ENCODE data around the gene RALGDS. TPM values are rescaled to one million over a fixed set of nuclear protein-coding genes. Genes with fewer than 3 reads are reported as not detected.

Gene RALGDS
- total RNA-seq, 1 donor from 2014 or later: 29.2 TPM

- no peaks in the 10 kb centered on the region for H3K27me3 Mint-ChIP-seq
- no peak for TF ChIP-seq CTCF (IDR thresholded peaks at IDR 0.05)
- H3K9me3 Mint-ChIP-seq: no peaks in the 10 kb centered on the region
- H3K36me3 Mint-ChIP-seq (ENCODE audit: low read depth): peaks cover 3% of the 10 kb centered on the region
- ChIA-PET POLR2A (interaction anchor here (1.7 to 8.7 kb wide), 2 partner anchors 14 to 26 kb away, joined by 5 to 89 read pairs; no protein-coding TSS in a partner anchor), CTCF (interaction anchor here (1.7 to 22.0 kb wide), 3 partner anchors 24 to 27 kb away, joined by 4 to 369 read pairs (median 20); no protein-coding TSS in a partner anchor)
- H3K4me3 Mint-ChIP-seq: peak overlapping the region; percentile 82
- H3K4me1 Mint-ChIP-seq: peaks cover 66% of the 10 kb centered on the region
- no peak overlapping the region for H3K27ac Mint-ChIP-seq
- intact Hi-C loops (cut with micrococcal nuclease): no loop called here
- no peak for ATAC-seq (ENCODE audit: low read depth)
- DNase-seq: no peak
These were observed 1.1 kb downstream of the RALGDS start for GRCh38 chr9:133119846-133120500.

- ChIA-PET CTCF (interaction anchor here (1.2 to 22.0 kb wide), 2 partner anchors 15 to 27 kb away, joined by 3 to 369 read pairs; no protein-coding TSS in a partner anchor), POLR2A (interaction anchor here (0.6 to 8.7 kb wide), 4 partner anchors 14 to 174 kb away, joined by 3 to 89 read pairs (median 5); partner anchors contain the start of gene GTF3C5)
- ATAC-seq (ENCODE audit: low read depth) (no peak), DNase-seq (no peak)
- peaks cover 67% of the 10 kb centered on the region for H3K4me1 Mint-ChIP-seq
- H3K9me3 Mint-ChIP-seq: no peaks in the 10 kb centered on the region
- intact Hi-C loops (cut with micrococcal nuclease): no loop called here
- TF ChIP-seq CTCF (IDR thresholded peaks at IDR 0.05): no peak
- H3K27ac Mint-ChIP-seq: peak overlapping the region; percentile 41
- peaks cover 3% of the 10 kb centered on the region for H3K36me3 Mint-ChIP-seq (ENCODE audit: low read depth)
- H3K27me3 Mint-ChIP-seq: no peaks in the 10 kb centered on the region
- H3K4me3 Mint-ChIP-seq: peak overlapping the region; percentile 55
These were observed 1.8 kb downstream of the RALGDS start for GRCh38 chr9:133119103-133119845.

DNA sequence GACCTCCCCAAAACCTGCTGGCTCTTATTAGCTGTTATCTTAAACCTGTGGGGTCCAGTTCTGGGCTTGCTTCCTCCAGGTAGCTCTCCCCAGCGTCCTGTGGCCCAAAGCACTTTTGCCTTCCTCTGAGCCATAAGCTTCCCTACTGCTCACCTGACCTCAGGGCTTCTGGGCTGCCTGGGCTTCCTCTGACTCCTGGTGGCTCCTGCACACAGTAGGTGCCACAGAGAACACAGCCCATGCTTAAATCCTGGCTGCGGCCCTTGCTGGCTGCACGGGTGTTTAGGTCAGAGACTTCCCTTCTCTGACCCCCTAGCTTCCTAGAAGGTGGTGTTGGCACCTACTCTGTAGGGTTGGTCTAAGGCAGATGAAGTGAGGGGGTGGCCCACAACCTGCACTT lies 2.5 kb downstream of the RALGDS start:
- no peak for TF ChIP-seq CTCF (IDR thresholded peaks at IDR 0.05)

DNA sequence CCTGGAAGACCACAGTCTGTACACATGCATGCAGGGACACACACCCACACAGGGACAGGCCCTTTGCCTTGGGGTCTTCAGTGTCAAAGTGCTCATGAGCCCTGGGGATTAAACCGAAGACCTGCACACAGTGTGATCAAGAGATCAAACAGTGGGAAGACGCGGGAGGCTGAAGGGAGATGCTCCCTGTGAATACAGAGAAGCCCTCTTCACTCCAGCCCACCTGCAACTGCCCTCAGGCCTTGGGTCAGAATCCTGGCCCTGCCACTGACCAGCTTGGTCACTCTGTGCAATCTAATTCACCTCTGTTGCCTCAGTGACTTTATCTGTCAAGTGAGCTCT lies 2.9 kb downstream of the RALGDS start:
- no peaks in the 10 kb centered on the region for H3K27me3 Mint-ChIP-seq
- peaks cover 72% of the 10 kb centered on the region for H3K4me1 Mint-ChIP-seq
- peaks cover 3% of the 10 kb centered on the region for H3K36me3 Mint-ChIP-seq (ENCODE audit: low read depth)

More for the DNA sequence above, 2.5 kb downstream of the RALGDS start:
- peaks cover 3% of the 10 kb centered on the region for H3K36me3 Mint-ChIP-seq (ENCODE audit: low read depth)
- POLR2A ChIA-PET: interaction anchor here (1.4 to 8.7 kb wide), 2 partner anchors 27 to 88 kb away, joined by 6 to 89 read pairs; partner anchors contain the start of gene GTF3C5
- ATAC-seq (ENCODE audit: low read depth): no peak
- H3K27ac Mint-ChIP-seq: peak overlapping the region; percentile 41
- no peaks in the 10 kb centered on the region for H3K9me3 Mint-ChIP-seq
- H3K4me3 Mint-ChIP-seq: peak overlapping the region; percentile 55
- no peak for DNase-seq
- CTCF ChIA-PET: interaction anchor here (1.2 to 22.0 kb wide), 2 partner anchors 15 to 28 kb away, joined by 3 to 369 read pairs; no protein-coding TSS in a partner anchor
- peaks cover 69% of the 10 kb centered on the region for H3K4me1 Mint-ChIP-seq
- H3K27me3 Mint-ChIP-seq: no peaks in the 10 kb centered on the region
- intact Hi-C loops (cut with micrococcal nuclease): no loop called here

More for the DNA sequence above, 2.9 kb downstream of the RALGDS start:
- no peak for ATAC-seq (ENCODE audit: low read depth)
- no peaks in the 10 kb centered on the region for H3K9me3 Mint-ChIP-seq
- ChIA-PET CTCF (interaction anchor here (1.2 to 22.0 kb wide), 2 partner anchors 14 to 28 kb away, joined by 3 to 369 read pairs; no protein-coding TSS in a partner anchor), POLR2A (interaction anchor here (1.4 to 8.7 kb wide), 2 partner anchors 28 to 87 kb away, joined by 6 to 89 read pairs; partner anchors contain the start of gene GTF3C5)
- no peak overlapping the region for H3K27ac Mint-ChIP-seq
- intact Hi-C loops (cut with micrococcal nuclease): no loop called here
- no peak for DNase-seq
- TF ChIP-seq CTCF (IDR thresholded peaks at IDR 0.05): no peak
- no peak overlapping the region for H3K4me3 Mint-ChIP-seq
